Natural killer cell treated with Interleukin-12 subunit alpha and Interleukin-12 subunit beta and Interleukin-15 and Interleukin-18, amount 100 ng/mL, for 72 hours (primary cell): Measurements from ENCODE around the gene TSN. TPM values are rescaled to one million over a fixed set of nuclear protein-coding genes. Genes with fewer than 3 reads are reported as not detected.
"Not testable (repeated sequence)": the region's sequence is repeated elsewhere in the genome, so short reads cannot be mapped to it uniquely, and the experiment has no call there.

Experiments used
- ATAC-seq, 2 donors: fragments of 150-1000 bp; cut with Tn5 transposase in 1 of 2; sonication (Bioruptor Pico), chemical (Tn5 transposase) in 1 of 2; 2 replicates each; pipeline ENCODE4 v1.10.0; 2021
- DNase-seq: peaks from one replicate; pipeline ENCODE4 v3.0.0; 2022; ENCODE audit warnings: low spot score
- H3K27ac Mint-ChIP-seq, 2 donors: 1 replicate in 1 of 2; 2 replicates in 1 of 2; pipeline ENCODE4 v1.8.0; 2022; ENCODE audit warnings: mixed read lengths in 2 of 2, mild to moderate bottlenecking in 1 of 2, moderate library complexity in 1 of 2
- H3K27me3 Mint-ChIP-seq, 2 donors: 1 replicate in 1 of 2; 2 replicates in 1 of 2; pipeline ENCODE4 v1.8.0; 2022; ENCODE audit warnings: mixed read lengths in 2 of 2
- H3K36me3 Mint-ChIP-seq: one replicate; pipeline ENCODE4 v1.8.0; 2022; ENCODE audit warnings: mixed read lengths
- H3K4me1 Mint-ChIP-seq, 2 donors: 1 replicate in 1 of 2; 2 replicates in 1 of 2; pipeline ENCODE4 v1.8.0; 2022; ENCODE audit warnings: low read depth in 2 of 2, mixed read lengths in 2 of 2, mild to moderate bottlenecking in 1 of 2
- H3K4me3 Mint-ChIP-seq: one replicate; pipeline ENCODE4 v1.8.0; 2022; ENCODE audit warnings: mixed read lengths
- H3K9me3 Mint-ChIP-seq: 2 replicates; pipeline ENCODE4 v1.8.0; 2022; ENCODE audit warnings: mixed read lengths
- total RNA-seq, 2 donors: library from RNA; stranded (reverse); gene quantifications; one replicate each; pipeline ENCODE4 v1.2.3, GENCODE V29; 2022

The TSN gene
- total RNA-seq: 10 to 100 TPM; 59.8 to 69.9 TPM

- ATAC-seq: peak; percentile 100
- H3K4me3 Mint-ChIP-seq: peak within 1 kb of the TSS; percentile 96
- H3K36me3 Mint-ChIP-seq: peaks cover 8% of the 10 kb centered on the region
Measured at GRCh38 chr2:121755237-121756111, at the start of gene TSN. TSS of gene TSN (plus strand) at chr2:121755651. CDS start at chr2:121755780, 129 bp downstream.

GRCh38 chr2:121705958-121706357 is 49.5 kb upstream of the TSN start:
- ATAC-seq: no peak
- Mint-ChIP-seq H3K4me3 (no peak overlapping the region), H3K36me3 (no peaks in the 10 kb centered on the region), H3K27me3 (no peaks in the 10 kb centered on the region), H3K9me3 (no peaks in the 10 kb centered on the region), H3K27ac (no peak overlapping the region), H3K4me1 (peaks cover 17 to 18% of the 10 kb centered on the region in 2 donors)
- no peak for DNase-seq

More at GRCh38 chr2:121755237-121756111, at the start of gene TSN:
- H3K4me1 Mint-ChIP-seq: peaks cover 20 to 27% of the 10 kb centered on the region in 2 donors
- peak within 1 kb of the TSS; percentile 94 to 95 for H3K27ac Mint-ChIP-seq
- H3K9me3 Mint-ChIP-seq: no peaks in the 10 kb centered on the region
- peak; percentile 99 for DNase-seq
- H3K27me3 Mint-ChIP-seq: no peaks in the 10 kb centered on the region

- Mint-ChIP-seq H3K4me1 (peaks cover 3 to 5% of the 10 kb centered on the region in 2 donors), H3K9me3 (no peaks in the 10 kb centered on the region), H3K27me3 (no peaks in the 10 kb centered on the region), H3K36me3 (no peaks in the 10 kb centered on the region), H3K4me3 (no peak overlapping the region), H3K27ac (no peak overlapping the region)
- ATAC-seq (no peak), DNase-seq (no peak)
Measured at GRCh38 chr2:121707344-121707919, 48.0 kb upstream of the TSN start.

GRCh38 chr2:121707920-121708361 is 47.5 kb upstream of the TSN start:
- no peaks in the 10 kb centered on the region for H3K36me3 Mint-ChIP-seq
- H3K27ac Mint-ChIP-seq: no peak overlapping the region
- DNase-seq (no peak), ATAC-seq (no peak)
- H3K4me1 Mint-ChIP-seq: peaks cover 0 to 2% of the 10 kb centered on the region in 2 donors
- H3K4me3 Mint-ChIP-seq: no peak overlapping the region
- H3K9me3 Mint-ChIP-seq: no peaks in the 10 kb centered on the region
- no peaks in the 10 kb centered on the region for H3K27me3 Mint-ChIP-seq

- Mint-ChIP-seq H3K4me1 (peaks cover 0 to 2% of the 10 kb centered on the region in 2 donors), H3K27me3 (no peaks in the 10 kb centered on the region), H3K9me3 (no peaks in the 10 kb centered on the region), H3K27ac (no peak overlapping the region), H3K4me3 (no peak overlapping the region), H3K36me3 (no peaks in the 10 kb centered on the region)
- DNase-seq: no peak
- no peak for ATAC-seq
Measured at GRCh38 chr2:121709776-121710469, 45.5 kb upstream of the TSN start.

- H3K27ac Mint-ChIP-seq: no peak overlapping the region
- no peaks in the 10 kb centered on the region for H3K36me3 Mint-ChIP-seq
- ATAC-seq (no peak), DNase-seq (no peak)
- H3K9me3 Mint-ChIP-seq: no peaks in the 10 kb centered on the region
- no peak overlapping the region for H3K4me3 Mint-ChIP-seq
- H3K4me1 Mint-ChIP-seq: no peaks in the 10 kb centered on the region
- H3K27me3 Mint-ChIP-seq: no peaks in the 10 kb centered on the region
Measured at GRCh38 chr2:121710470-121711170, 44.8 kb upstream of the TSN start.

- not testable (repeated sequence) for H3K4me3 Mint-ChIP-seq, DNase-seq, H3K36me3 Mint-ChIP-seq, ATAC-seq, H3K9me3 Mint-ChIP-seq, H3K27me3 Mint-ChIP-seq, H3K4me1 Mint-ChIP-seq, H3K27ac Mint-ChIP-seq
Measured at GRCh38 chr2:121711481-121711880, 44.0 kb upstream of the TSN start.

- H3K36me3 Mint-ChIP-seq: no peaks in the 10 kb centered on the region
- no peak for ATAC-seq
- no peak for DNase-seq
- H3K4me3 Mint-ChIP-seq: no peak overlapping the region
- H3K27ac Mint-ChIP-seq: no peak overlapping the region
- H3K27me3 Mint-ChIP-seq: no peaks in the 10 kb centered on the region
- no peaks in the 10 kb centered on the region for H3K9me3 Mint-ChIP-seq
- peaks cover 5% of the 10 kb centered on the region in 2 donors for H3K4me1 Mint-ChIP-seq
Measured at GRCh38 chr2:121716126-121716525, 39.3 kb upstream of the TSN start.

GRCh38 chr2:121717529-121717928 is 37.9 kb upstream of the TSN start:
- H3K27ac Mint-ChIP-seq: no peak overlapping the region
- DNase-seq: no peak
- no peak for ATAC-seq
- H3K36me3 Mint-ChIP-seq: no peaks in the 10 kb centered on the region
- H3K27me3 Mint-ChIP-seq: no peaks in the 10 kb centered on the region
- H3K4me1 Mint-ChIP-seq: peaks cover 8 to 11% of the 10 kb centered on the region in 2 donors
- H3K9me3 Mint-ChIP-seq: no peaks in the 10 kb centered on the region
- H3K4me3 Mint-ChIP-seq: no peak overlapping the region

GRCh38 chr2:121721926-121722325 is 33.5 kb upstream of the TSN start:
- DNase-seq (no peak), ATAC-seq (peak in 1 of 2 donors; percentile 68)
- H3K27me3 Mint-ChIP-seq: no peaks in the 10 kb centered on the region
- H3K4me1 Mint-ChIP-seq: peaks cover 8 to 18% of the 10 kb centered on the region in 2 donors
- H3K27ac Mint-ChIP-seq: peak overlapping the region; percentile 62 to 74
- H3K9me3 Mint-ChIP-seq: no peaks in the 10 kb centered on the region
- H3K36me3 Mint-ChIP-seq: peaks cover 2% of the 10 kb centered on the region
- no peak overlapping the region for H3K4me3 Mint-ChIP-seq

GRCh38 chr2:121722479-121722878 is 33.0 kb upstream of the TSN start:
- peak in 1 of 2 donors; percentile 82 for ATAC-seq
- no peaks in the 10 kb centered on the region for H3K27me3 Mint-ChIP-seq
- no peak for DNase-seq
- H3K36me3 Mint-ChIP-seq: peaks cover 7% of the 10 kb centered on the region
- peak overlapping the region; percentile 62 to 74 for H3K27ac Mint-ChIP-seq
- no peaks in the 10 kb centered on the region for H3K9me3 Mint-ChIP-seq
- H3K4me3 Mint-ChIP-seq: no peak overlapping the region
- H3K4me1 Mint-ChIP-seq: peaks cover 8 to 18% of the 10 kb centered on the region in 2 donors

GRCh38 chr2:121723316-121723715 is 32.1 kb upstream of the TSN start:
- H3K4me1 Mint-ChIP-seq: peaks cover 11 to 18% of the 10 kb centered on the region in 2 donors
- no peaks in the 10 kb centered on the region for H3K9me3 Mint-ChIP-seq
- H3K27me3 Mint-ChIP-seq: no peaks in the 10 kb centered on the region
- ATAC-seq: no peak
- H3K36me3 Mint-ChIP-seq: peaks cover 12% of the 10 kb centered on the region
- H3K4me3 Mint-ChIP-seq: no peak overlapping the region
- peak overlapping the region in 1 of 2 donors; percentile 74 for H3K27ac Mint-ChIP-seq
- DNase-seq: no peak

- H3K27ac Mint-ChIP-seq: peak overlapping the region; percentile 18 to 74
- DNase-seq (no peak), ATAC-seq (no peak)
- H3K27me3 Mint-ChIP-seq: no peaks in the 10 kb centered on the region
- no peaks in the 10 kb centered on the region for H3K9me3 Mint-ChIP-seq
- H3K4me1 Mint-ChIP-seq: peaks cover 9 to 13% of the 10 kb centered on the region in 2 donors
- H3K4me3 Mint-ChIP-seq: no peak overlapping the region
- peaks cover 34% of the 10 kb centered on the region for H3K36me3 Mint-ChIP-seq
Measured at GRCh38 chr2:121727332-121727731, 28.1 kb upstream of the TSN start.
